Panc1 (cell line): ENCODE measurements around the gene ODC1. TPM values are rescaled to one million over a fixed set of nuclear protein-coding genes. Genes with fewer than 3 reads are reported as not detected.

Experiments used
- ATAC-seq: fragments of 200-7000 bp; cut with Tn5 transposase; 2 replicates; pipeline ENCODE4 v1.9.1; 2020; ENCODE audit warnings: mild to moderate bottlenecking, moderate library complexity
- BruUV-seq: library from RNA; stranded (reverse); fragments of 400-500 nt; replicated peaks from 2 replicates; lab custom pipeline; 2021; lab: Mats Ljungman, UMichigan
- CTCF ChIA-PET: fragments of 300-600 bp; sonication (Branson Sonifier 250); formaldehyde crosslinking; loops from one replicate; lab custom pipeline; 2022; ENCODE audit warnings: antibody characterized with exemption; lab: Charles Lee
- POLR2A ChIA-PET: fragments of 300-600 bp; sonication (Branson Sonifier 250); formaldehyde crosslinking; loops from one replicate; lab custom pipeline; 2022; ENCODE audit warnings: antibody characterized with exemption; lab: Charles Lee
- DNase-seq: peaks from one replicate; pipeline ENCODE4 v3.0.0-alpha.2; 2010; ENCODE audit warnings: low read depth, low spot score
- H3K27ac ChIP-seq: 2 replicates; pipeline ENCODE4 v1.5.1; 2011; ENCODE audit warnings: mild to moderate bottlenecking, low read length, inconsistent platforms
- H3K27me3 ChIP-seq: fragments of 200-500 bp; sonication (Bioruptor generic); 2 replicates; pipeline ENCODE4 v1.6.0; 2014; ENCODE audit warnings: low read length, inconsistent platforms; ENCODE audit not compliant: control insufficient read depth, insufficient read depth
- H3K36me3 ChIP-seq: fragments of 200-500 bp; sonication (Bioruptor generic); 2 replicates; pipeline ENCODE4 v1.5.1; 2014; ENCODE audit warnings: inconsistent platforms, mild to moderate bottlenecking, low read length, moderate library complexity; ENCODE audit not compliant: control insufficient read depth, insufficient read depth
- H3K4me1 ChIP-seq: 2 replicates; pipeline ENCODE4 v1.5.1; 2011; ENCODE audit warnings: inconsistent platforms, mild to moderate bottlenecking, low read length, moderate library complexity; ENCODE audit not compliant: control insufficient read depth, insufficient read depth
- H3K4me3 ChIP-seq, 2 experiments: 2 replicates each; pipeline ENCODE4 v1.5.1; 2011 to 2012; ENCODE audit warnings: low read depth in 2 of 2, low read length in 2 of 2, mild to moderate bottlenecking in 2 of 2, inconsistent platforms in 1 of 2, moderate library complexity in 1 of 2
- H3K9me3 ChIP-seq: fragments of 200-500 bp; sonication (Bioruptor generic); 2 replicates; pipeline ENCODE4 v1.5.1; 2014; ENCODE audit warnings: low read depth, mild to moderate bottlenecking, inconsistent platforms, low read length, moderate library complexity; ENCODE audit not compliant: control insufficient read depth, insufficient read depth
- CTCF ChIP-seq: fragments of 450-650 bp; IDR thresholded peaks from 2 replicates; pipeline ENCODE4 v1.5.1; 2017; ENCODE audit warnings: mild to moderate bottlenecking
- POLR2AphosphoS5 ChIP-seq: IDR thresholded peaks from 2 replicates; pipeline ENCODE4 v1.6.1; 2012; ENCODE audit warnings: mild to moderate bottlenecking, low read depth, low read length, moderate library complexity
- TCF7L2 ChIP-seq: IDR thresholded peaks from 2 replicates; pipeline ENCODE4 v1.6.1; 2011; ENCODE audit warnings: mild to moderate bottlenecking, low read depth, low read length, inconsistent platforms
- in situ Hi-C: cut with HindIII; loops from 2 replicates; pipeline ENCODE4 v1.10.0; 2016; ENCODE audit warnings: low sequenced_read_pairs, low pct_unique_long_range_greater_than_20kb
- intact Hi-C: fragments of 100-400 bp; cut with micrococcal nuclease; formaldehyde crosslinking; loops from one replicate; pipeline ENCODE4 v1.10.0; 2022; ENCODE audit not compliant: unreplicated experiment
- total RNA-seq: library from RNA; stranded (reverse); gene quantifications from one replicate; pipeline ENCODE4 v1.2.1, GENCODE V29; 2021; ENCODE audit not compliant: unreplicated experiment

Gene ODC1
- total RNA-seq, 1 experiment from 2014 or later = 159 TPM

- no TSS peak for BruUV-seq
- ChIA-PET CTCF (no interaction called here), POLR2A (no interaction called here)
- DNase-seq (no peak), ATAC-seq (no peak)
- intact Hi-C loops (no loop called here), in situ Hi-C loops (no loop called here)
- no peak for TF ChIP-seq CTCF
- Histone ChIP-seq H3K36me3 (0 out of 2 replicates have a peak, but pooled peaks cover 3% of the 10 kb centered on the region), H3K4me1 (peaks cover 56% of the 10 kb centered on the region), H3K9me3 (no peaks in the 10 kb centered on the region), H3K27ac (peak overlapping the region; percentile 99), H3K27me3 (no peaks in the 10 kb centered on the region), H3K4me3 (no peak overlapping the region)
Observed at GRCh38 chr2:10399358-10399757, 48.8 kb downstream of the ODC1 start.

DNA sequence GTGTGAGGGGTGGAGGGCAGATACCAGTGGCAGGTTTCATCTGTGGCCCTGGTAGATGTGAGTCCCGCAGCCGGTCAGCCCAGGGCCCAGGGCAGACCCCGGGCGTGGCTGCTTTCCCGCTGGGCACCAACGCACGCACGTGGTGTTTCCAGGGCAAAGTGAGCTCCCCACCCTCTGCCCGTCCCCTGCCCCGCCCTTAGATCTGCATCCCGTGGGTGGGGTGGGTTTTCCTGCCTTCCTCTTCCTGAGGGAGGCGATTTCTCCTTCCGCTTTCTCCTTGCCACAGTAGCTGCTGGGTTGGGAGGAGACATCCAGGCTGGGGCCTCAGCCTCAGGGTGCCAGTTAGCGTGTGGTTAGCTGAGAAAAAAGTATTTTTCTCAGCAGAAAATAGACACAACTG, 49.6 kb downstream of the ODC1 start:
- Histone ChIP-seq H3K27ac (peak overlapping the region; percentile 51), H3K27me3 (no peaks in the 10 kb centered on the region), H3K4me1 (peaks cover 49% of the 10 kb centered on the region), H3K9me3 (no peaks in the 10 kb centered on the region), H3K36me3 (0 out of 2 replicates have a peak, but pooled peaks cover 3% of the 10 kb centered on the region), H3K4me3 (no peak overlapping the region)
- TF ChIP-seq POLR2AphosphoS5 (no peak), TCF7L2 (no peak), CTCF (no peak)
- no peak for DNase-seq
- intact Hi-C loops = no loop called here
- no TSS peak for BruUV-seq
- POLR2A ChIA-PET = no interaction called here
- CTCF ChIA-PET = no interaction called here
- no peak for ATAC-seq
- in situ Hi-C loops = no loop called here

GRCh38 chr2:10397878-10398277, 50.2 kb downstream of the ODC1 start:
- H3K27me3 ChIP-seq = no peaks in the 10 kb centered on the region
- ATAC-seq = peak; percentile 5; the same call in 1 of the 2 replicates
- H3K9me3 ChIP-seq = no peaks in the 10 kb centered on the region
- no peak for DNase-seq
- H3K4me3 ChIP-seq = no peak overlapping the region
- no peak for TF ChIP-seq TCF7L2
- no peak for TF ChIP-seq POLR2AphosphoS5
- in situ Hi-C loops (no loop called here), intact Hi-C loops (no loop called here)
- CTCF ChIA-PET = interaction anchor here (1.0 kb wide), 1 partner anchor 11 kb away, joined by 3 read pairs; no protein-coding TSS in a partner anchor
- H3K27ac ChIP-seq = peak overlapping the region; percentile 71
- POLR2A ChIA-PET = no interaction called here
- H3K4me1 ChIP-seq = peaks cover 49% of the 10 kb centered on the region
- BruUV-seq = no TSS peak
- 0 out of 2 replicates have a peak, but pooled peaks cover 3% of the 10 kb centered on the region for H3K36me3 ChIP-seq
